Stomach (tissue), 9 donors: ENCODE data around the gene MSI2. TPM values are rescaled to one million over a fixed set of nuclear protein-coding genes. Genes with fewer than 3 reads are reported as not detected.

ENCODE experiments used
- DNase-seq, 2 donors: peaks; one replicate each; pipeline versions ENCODE4 v3.0.0 to v3.0.0-alpha.2; 2013 to 2019
- H3K27ac ChIP-seq, 5 donors: fragments of 200-600 bp in 4 of 5; sonication (generic) in 4 of 5; one replicate each; pipeline ENCODE4 v1.5.1; 2013 to 2019; ENCODE audit warnings: mild to moderate bottlenecking in 1 of 5, moderate library complexity in 1 of 5
- H3K27me3 ChIP-seq, 3 donors: fragments of 200-600 bp; sonication (generic); one replicate each; pipeline ENCODE4 v1.5.1; 2017 to 2019; ENCODE audit warnings: mixed run types in 1 of 3
- H3K36me3 ChIP-seq, 4 donors: fragments of 200-600 bp; sonication (generic); 1 replicate in 3 of 4; 2 replicates in 1 of 4; pipeline ENCODE4 v1.5.1; 2016 to 2019
- H3K4me1 ChIP-seq, 4 donors: fragments of 200-600 bp; sonication (generic); one replicate each; pipeline ENCODE4 v1.5.1; 2016 to 2019
- H3K4me3 ChIP-seq, 4 donors: fragments of 200-600 bp; sonication (generic) in 3 of 4; one replicate each; pipeline ENCODE4 v1.5.1; 2016 to 2019; ENCODE audit warnings: mild to moderate bottlenecking in 1 of 4
- H3K9me3 ChIP-seq, 4 donors: fragments of 200-600 bp; sonication (generic); one replicate each; pipeline ENCODE4 v1.5.1; 2016 to 2019
- EP300 ChIP-seq: sonication (generic); formaldehyde crosslinking; IDR thresholded peaks from one replicate; pipeline ENCODE4 v1.6.1; 2017; ENCODE audit warnings: antibody characterized with exemption
- POLR2A ChIP-seq, 4 donors: fragments of 450-650 bp; IDR thresholded peaks; one replicate each; pipeline ENCODE4 v1.6.1; 2016; ENCODE audit warnings: antibody characterized with exemption in 4 of 4, control low read depth in 2 of 4, mild to moderate bottlenecking in 1 of 4, moderate library complexity in 1 of 4
- POLR2AphosphoS5 ChIP-seq, 3 donors: sonication (generic); formaldehyde crosslinking; IDR thresholded peaks; one replicate each; pipeline ENCODE4 v1.6.1; 2016; ENCODE audit warnings: antibody characterized with exemption in 3 of 3
- WGBS, 5 donors: extraction: QIAGEN DNeasy Blood & Tissue Kit in 3 of 5; methylation state at CpG; one replicate each; pipeline versions ENCODE4 v1.1.5 to v1.1.7; 2013 to 2018; 5-methylcytosine and 5-hydroxymethylcytosine counted together
- intact Hi-C: fragments of 100-400 bp; cut with DNase I; formaldehyde crosslinking; loops from one replicate; pipeline ENCODE4 v1.15.1; 2023; ENCODE audit warnings: low total_unique reads
- polyA plus RNA-seq, 3 donors: library from polyadenylated mRNA; stranded (reverse); fragments of 200-250 nt; gene quantifications; one replicate each; pipeline ENCODE4 v1.2.3, GENCODE V29; 2013
- total RNA-seq, 5 donors: library from RNA; depleted of rRNA; stranded (reverse); fragments of >200 nt; gene quantifications; one replicate each; pipeline versions ENCODE4 v1.1.0 to v1.2.3, GENCODE V29; 2014 to 2016
- TF ChIP-seq, protein P1 (sequence below), 7 experiments: fragments of 450-650 bp in 4 of 7; fragments of 200-600 bp in 3 of 7; sonication (generic) in 3 of 7; IDR thresholded peaks; one replicate each; pipeline ENCODE4 v1.5.1; 2016 to 2019; ENCODE audit warnings: antibody characterized with exemption in 7 of 7, control low read depth in 2 of 7, mild to moderate bottlenecking in 1 of 7
- donor health status: healthy with polysubstance abuse.
- donor health status: Bipolar disorder and iron deficiency.
- donor health status: healthy.

The MSI2 gene
- total and polyA plus RNA-seq, 8 donors: 8.3 to 72.4 (median 22.9) TPM

GRCh38 chr17:57432507-57433277 lies 176.4 kb downstream of the MSI2 start:
- TF ChIP-seq POLR2AphosphoS5 (IDR thresholded peaks at IDR 0.05) (no peak), POLR2A (IDR thresholded peaks at IDR 0.05) (no peak), EP300 (no peak)
- TF ChIP-seq, protein P1, sequence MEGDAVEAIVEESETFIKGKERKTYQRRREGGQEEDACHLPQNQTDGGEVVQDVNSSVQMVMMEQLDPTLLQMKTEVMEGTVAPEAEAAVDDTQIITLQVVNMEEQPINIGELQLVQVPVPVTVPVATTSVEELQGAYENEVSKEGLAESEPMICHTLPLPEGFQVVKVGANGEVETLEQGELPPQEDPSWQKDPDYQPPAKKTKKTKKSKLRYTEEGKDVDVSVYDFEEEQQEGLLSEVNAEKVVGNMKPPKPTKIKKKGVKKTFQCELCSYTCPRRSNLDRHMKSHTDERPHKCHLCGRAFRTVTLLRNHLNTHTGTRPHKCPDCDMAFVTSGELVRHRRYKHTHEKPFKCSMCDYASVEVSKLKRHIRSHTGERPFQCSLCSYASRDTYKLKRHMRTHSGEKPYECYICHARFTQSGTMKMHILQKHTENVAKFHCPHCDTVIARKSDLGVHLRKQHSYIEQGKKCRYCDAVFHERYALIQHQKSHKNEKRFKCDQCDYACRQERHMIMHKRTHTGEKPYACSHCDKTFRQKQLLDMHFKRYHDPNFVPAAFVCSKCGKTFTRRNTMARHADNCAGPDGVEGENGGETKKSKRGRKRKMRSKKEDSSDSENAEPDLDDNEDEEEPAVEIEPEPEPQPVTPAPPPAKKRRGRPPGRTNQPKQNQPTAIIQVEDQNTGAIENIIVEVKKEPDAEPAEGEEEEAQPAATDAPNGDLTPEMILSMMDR (IDR thresholded peaks at IDR 0.05): no peak
- Histone ChIP-seq H3K4me1 (no peaks in the 10 kb centered on the region), H3K27ac (no peak overlapping the region), H3K36me3 (no peaks in the 10 kb centered on the region), H3K9me3 (no peaks in the 10 kb centered on the region), H3K27me3 (no peaks in the 10 kb centered on the region), H3K4me3 (no peak overlapping the region)
- DNase-seq: no peak
- WGBS, 5 donors: 83 to 91% (median 87%) methylated on average over 19 of the region's 19 CpGs
- intact Hi-C loops: no loop called here

GRCh38 chr17:57433452-57433851 lies 177.1 kb downstream of the MSI2 start:
- no peaks in the 10 kb centered on the region for H3K9me3 ChIP-seq
- H3K4me3 ChIP-seq: no peak overlapping the region
- H3K27ac ChIP-seq: no peak overlapping the region
- DNase-seq: no peak
- 93 to 95% (median 94%) methylated on average over 10 of the region's 10 CpGs for WGBS, 5 donors
- intact Hi-C loops: no loop called here
- H3K27me3 ChIP-seq: no peaks in the 10 kb centered on the region
- H3K36me3 ChIP-seq: no peaks in the 10 kb centered on the region
- no peaks in the 10 kb centered on the region for H3K4me1 ChIP-seq
- TF ChIP-seq POLR2A (IDR thresholded peaks at IDR 0.05) (no peak), POLR2AphosphoS5 (IDR thresholded peaks at IDR 0.05) (no peak), EP300 (no peak)
- TF ChIP-seq, protein P1 (IDR thresholded peaks at IDR 0.05): no peak

- TF ChIP-seq POLR2AphosphoS5 (IDR thresholded peaks at IDR 0.05): no peak
- TF ChIP-seq POLR2A (IDR thresholded peaks at IDR 0.05): no peak
- TF ChIP-seq, protein P1 (IDR thresholded peaks at IDR 0.05): no peak
- no peak for TF ChIP-seq EP300
- no peaks in the 10 kb centered on the region for H3K36me3 ChIP-seq
- H3K27ac ChIP-seq: no peak overlapping the region
- H3K4me1 ChIP-seq: no peaks in the 10 kb centered on the region
- DNase-seq: no peak
- H3K9me3 ChIP-seq: no peaks in the 10 kb centered on the region
- H3K27me3 ChIP-seq: no peaks in the 10 kb centered on the region
- intact Hi-C loops: no loop called here
- WGBS, 5 donors: 88 to 100% (median 100%) methylated on average over 1 of the region's 1 CpG
- no peak overlapping the region for H3K4me3 ChIP-seq
Observed at GRCh38 chr17:57434361-57434760, 178.0 kb downstream of the MSI2 start.

GRCh38 chr17:57436565-57436964 lies 180.2 kb downstream of the MSI2 start:
- TF ChIP-seq POLR2AphosphoS5 (IDR thresholded peaks at IDR 0.05): no peak
- TF ChIP-seq POLR2A (IDR thresholded peaks at IDR 0.05): no peak
- TF ChIP-seq, protein P1 (IDR thresholded peaks at IDR 0.05): no peak
- no peak for TF ChIP-seq EP300
- no peak for DNase-seq
- Histone ChIP-seq H3K27ac (no peak overlapping the region), H3K4me1 (peaks cover 11 to 21% (median 17%) of the 10 kb centered on the region in 4 donors), H3K36me3 (no peaks in the 10 kb centered on the region), H3K27me3 (no peaks in the 10 kb centered on the region), H3K4me3 (no peak overlapping the region), H3K9me3 (no peaks in the 10 kb centered on the region)
- intact Hi-C loops: no loop called here
- 83 to 94% (median 87%) methylated on average over 4 of the region's 4 CpGs for WGBS, 5 donors
